ENCODE data around the gene BEAN1.
"Not testable (repeated sequence)": the region's sequence is repeated elsewhere in the genome, so short reads cannot be mapped to it uniquely, and the experiment has no call there.

BEAN1 gene

GRCh38 chr16:66510711-66511601 is 83.9 kb downstream of the BEAN1 start:
- DNase-seq: no peak

DNA sequence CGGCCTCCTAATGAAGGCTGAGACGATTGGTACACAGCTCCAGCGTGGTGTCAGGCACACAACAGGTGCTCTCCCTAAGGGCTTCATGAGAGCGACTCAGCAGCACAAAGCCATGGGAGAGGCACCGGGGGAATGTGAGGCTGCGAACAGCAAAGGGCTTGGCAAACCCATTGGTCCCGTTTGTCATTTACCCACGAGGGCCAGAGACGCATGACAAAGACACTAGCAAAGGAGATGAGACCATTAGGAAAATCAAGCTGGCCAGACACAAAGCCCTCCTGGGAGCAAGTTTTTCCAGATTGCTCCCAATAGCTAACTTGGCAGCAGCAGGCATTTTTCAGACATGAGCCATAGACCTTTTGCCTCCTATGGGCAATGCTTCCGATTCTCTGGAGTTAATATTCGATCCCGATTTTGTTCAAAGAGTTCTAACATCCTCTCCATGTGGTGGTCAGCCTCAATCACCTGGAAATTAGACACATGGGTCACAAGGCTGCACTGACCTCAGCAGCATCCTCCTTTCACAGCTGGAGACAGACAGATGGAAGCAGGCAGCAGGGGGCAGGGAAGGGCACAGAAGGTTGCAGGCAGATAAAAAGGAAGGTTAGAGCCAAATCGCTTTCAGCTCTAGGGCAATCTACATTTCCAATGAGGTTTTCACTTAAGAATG is 84.6 kb downstream of the BEAN1 start:
- peak; percentile 89 for DNase-seq

GRCh38 chr16:66512272-66513110 is 85.4 kb downstream of the BEAN1 start:
- peak; percentile 40 for DNase-seq

DNA sequence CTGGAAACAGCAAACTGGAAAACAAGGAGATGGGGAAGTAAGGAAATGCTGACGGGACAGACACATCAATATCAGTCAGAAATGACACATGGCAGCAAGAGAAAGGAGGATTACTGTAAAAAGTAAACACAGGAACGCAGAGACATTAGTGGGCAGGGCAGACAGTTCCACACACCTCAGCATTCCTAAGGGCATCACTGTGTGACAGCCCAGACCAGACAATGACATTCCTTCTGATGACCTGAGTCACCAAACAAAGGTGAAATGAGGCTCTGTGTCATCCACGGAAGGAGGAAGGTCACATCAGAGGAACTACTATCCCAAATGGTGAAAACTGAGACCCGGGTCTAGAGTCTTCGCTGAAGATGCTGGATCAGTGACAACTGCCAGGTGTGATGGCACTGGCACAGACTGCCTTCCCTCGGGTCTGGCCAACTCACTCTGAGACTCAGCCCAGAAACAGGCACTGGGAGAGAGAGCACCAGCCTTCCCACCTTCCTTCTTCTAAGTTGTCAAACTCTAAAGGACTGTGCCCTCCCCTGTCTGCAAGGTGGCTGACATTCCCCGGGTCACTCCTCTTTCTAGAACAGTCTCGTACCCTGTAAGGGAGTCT is 86.1 kb downstream of the BEAN1 start:
- DNase-seq: no peak

- DNase-seq: not testable (repeated sequence)
These were observed 87.3 kb downstream of the BEAN1 start for GRCh38 chr16:66514391-66514790.

- DNase-seq: not testable (repeated sequence)
These were observed 88.0 kb downstream of the BEAN1 start for GRCh38 chr16:66514980-66515595.

DNA sequence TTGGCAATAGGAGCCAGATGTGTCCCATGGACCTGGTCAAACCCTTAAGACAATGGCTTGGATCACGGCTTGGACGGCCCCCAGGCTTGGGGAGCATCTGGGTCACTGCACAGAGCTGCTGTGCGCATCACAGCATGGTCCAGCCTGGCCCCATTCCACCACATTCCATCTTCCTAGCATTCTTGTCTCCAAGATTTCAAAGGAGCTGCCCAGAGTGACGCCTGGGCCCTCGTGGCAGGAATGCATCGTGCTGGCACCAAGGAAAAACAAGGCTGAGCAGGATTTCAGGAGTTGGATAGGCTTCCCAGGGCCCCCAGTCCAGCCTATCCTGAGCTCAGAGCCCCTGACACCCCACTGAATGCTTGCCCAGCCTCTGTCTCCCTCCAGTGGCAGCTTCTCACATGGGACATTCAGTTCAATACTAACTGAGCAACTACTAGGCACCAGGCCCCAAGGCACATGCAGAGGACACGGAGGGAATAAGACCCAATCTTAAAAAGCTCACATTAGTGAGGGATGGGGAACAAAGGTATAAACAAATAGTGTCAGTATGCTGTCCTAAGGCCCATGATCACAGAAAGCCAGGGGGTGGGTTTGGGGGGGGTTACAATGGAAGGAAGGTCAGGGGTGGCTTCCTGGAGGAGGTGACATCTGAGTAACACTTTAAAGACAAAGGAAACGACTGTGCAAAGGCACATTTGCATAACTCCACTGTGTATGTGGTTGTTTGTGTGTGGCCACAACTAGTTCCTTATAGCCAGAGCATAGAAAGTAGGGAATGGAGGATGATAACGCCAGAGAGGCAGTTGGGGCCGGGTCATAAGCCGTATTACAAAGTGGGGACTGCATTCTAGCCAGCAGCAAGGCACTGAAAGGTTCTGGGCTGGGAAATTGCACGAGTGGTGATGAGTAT is 88.8 kb downstream of the BEAN1 start:
- DNase-seq: peak; percentile 89

GRCh38 chr16:66516509-66516807 is 89.4 kb downstream of the BEAN1 start:
- no peak for DNase-seq

DNA sequence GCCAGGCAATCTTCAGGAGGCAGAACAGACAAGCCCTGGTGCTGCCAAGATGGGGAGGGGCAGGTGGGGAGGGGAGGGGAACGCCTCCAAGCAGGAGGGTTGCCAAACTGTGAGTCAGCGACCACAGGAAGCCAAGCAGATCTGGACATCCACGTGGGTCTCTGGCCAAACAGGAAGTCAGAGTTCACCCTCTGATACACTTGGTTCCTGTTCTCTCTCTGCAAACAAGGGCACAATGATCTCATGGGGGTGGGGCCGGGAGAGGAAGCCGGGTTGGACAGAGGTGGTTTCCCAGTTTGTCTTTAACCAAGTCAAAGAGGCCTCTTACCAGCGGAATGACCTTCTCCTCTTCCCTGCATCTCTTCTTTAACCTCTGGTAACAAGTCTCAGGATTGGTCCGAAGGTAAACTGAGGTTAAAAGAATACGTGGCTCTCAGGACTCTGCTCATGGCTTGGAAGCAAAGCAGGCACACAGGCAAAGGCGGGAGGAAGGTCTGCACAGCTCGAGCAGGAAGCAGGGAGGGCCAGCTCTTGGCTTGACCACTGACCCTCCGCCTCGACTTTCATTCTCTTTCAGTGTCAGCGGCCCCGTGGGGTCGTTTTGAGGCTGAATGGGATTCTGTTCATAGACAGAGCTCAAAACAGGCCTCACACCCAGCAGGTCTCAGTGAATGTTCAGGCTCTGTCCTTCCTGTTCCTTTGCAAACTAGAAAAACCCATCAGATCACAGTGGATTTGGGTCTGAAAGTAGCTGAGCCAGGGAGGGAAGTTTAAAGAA is 89.9 kb downstream of the BEAN1 start:
- DNase-seq: peak; percentile 99

DNA sequence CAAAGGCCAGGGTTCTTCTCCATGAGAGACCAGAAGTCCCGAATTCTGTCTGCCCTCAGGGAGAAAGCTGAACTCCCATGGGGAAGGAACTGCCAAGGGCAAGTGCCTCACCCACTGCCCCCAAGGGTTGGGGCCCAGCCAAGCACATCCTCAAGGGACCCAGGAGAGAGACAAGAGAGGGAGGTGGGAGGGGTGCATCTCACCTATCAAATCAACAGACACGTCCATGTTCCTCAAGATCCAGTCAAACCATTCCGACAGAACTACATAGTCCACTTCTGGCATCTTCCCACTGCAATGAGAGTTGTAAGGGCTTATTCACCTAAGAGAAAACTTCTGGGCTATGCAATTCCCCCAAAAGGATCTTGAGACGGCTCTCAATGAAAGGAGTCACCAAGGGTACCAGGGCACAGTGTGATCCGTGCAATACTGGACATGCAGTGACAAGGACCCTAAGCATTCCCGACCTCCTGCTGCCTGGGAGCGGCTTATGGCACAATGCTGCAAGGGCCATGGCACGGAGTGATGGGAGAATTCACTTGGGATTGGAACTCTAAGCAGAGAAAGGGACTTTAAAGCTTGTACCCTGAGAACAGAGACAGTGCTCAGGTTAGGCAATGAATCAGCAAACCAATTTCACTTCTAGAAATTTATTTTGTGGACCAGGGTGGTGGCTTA is 90.6 kb downstream of the BEAN1 start:
- no peak for DNase-seq

- no peak for DNase-seq
These were observed 92.6 kb downstream of the BEAN1 start for GRCh38 chr16:66519482-66520373.

- no peak for DNase-seq
These were observed 93.5 kb downstream of the BEAN1 start for GRCh38 chr16:66520406-66521170.

- DNase-seq: no peak
These were observed 94.2 kb downstream of the BEAN1 start for GRCh38 chr16:66521252-66521713.

GRCh38 chr16:66521951-66522771 is 95.1 kb downstream of the BEAN1 start:
- DNase-seq: no peak

DNA sequence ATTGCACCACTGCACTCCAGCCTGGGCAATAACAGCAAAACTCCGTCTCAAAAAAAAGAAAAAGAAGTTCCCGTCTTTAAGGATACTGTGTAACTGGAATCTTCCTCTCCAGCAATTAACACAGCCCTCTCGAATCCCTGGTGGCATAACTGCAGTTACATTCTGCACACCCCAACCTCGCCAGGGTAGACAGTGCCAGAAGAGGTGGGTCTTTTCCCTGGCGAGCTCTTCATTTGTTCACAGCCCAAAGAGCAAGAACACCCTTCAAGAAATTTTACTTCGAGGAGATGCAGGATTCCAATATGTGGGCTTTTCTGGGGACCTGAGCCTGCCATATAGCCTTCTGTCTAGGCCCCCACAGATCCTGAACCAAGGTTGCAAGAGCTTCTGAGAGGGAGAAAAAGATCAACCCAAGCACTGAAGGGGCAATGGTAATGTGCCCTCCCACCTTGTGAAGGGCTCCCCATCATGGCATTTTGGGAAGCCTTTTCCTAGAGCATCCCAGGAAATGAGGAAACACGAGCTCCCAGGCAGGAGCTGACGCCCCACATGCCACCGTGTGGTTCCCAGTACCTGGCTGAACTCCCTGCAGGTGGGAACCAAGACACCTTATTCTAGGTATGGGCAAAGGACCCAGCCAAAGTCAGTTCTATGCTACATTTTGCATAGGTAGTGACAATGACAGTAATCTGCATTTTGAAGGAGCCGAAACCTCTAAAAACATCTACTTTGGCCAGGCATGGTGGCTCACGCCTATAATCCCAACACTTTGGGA is 95.9 kb downstream of the BEAN1 start:
- no peak for DNase-seq

DNA sequence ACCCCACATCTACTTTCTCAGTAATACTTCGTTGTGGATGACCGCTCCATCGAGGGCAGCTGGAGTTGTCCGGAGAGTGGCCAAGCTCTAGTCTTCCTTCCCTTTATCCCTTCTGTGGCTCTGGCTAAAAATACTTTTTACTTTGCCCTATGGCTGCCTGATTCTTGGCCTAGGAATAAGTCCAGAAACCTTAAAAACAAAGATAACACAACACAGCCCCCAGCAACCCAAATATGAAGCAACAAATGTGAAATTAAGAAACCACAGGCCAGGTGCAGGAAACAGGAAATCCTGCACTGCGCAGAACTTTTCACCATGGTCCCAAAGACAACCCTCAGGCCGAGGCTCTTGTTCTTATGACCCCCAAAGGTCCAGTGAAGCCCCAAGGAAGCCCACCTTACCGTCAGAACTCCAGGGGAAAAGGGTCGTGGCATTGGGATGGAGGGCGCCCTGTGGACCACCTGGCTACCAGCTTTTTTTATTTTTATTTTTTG is 96.8 kb downstream of the BEAN1 start:
- no peak for DNase-seq
